NB4 (cell line): Measurements from ENCODE around the gene DGKA.

ENCODE experiments used
- POLR2A ChIP-seq: IDR thresholded peaks from 2 replicates; pipeline ENCODE4 v1.6.1; 2011; ENCODE audit warnings: mild to moderate bottlenecking; ENCODE audit not compliant: insufficient read length; ENCODE audit errors: extremely low read depth
- TF ChIP-seq, protein P1 (sequence below): IDR thresholded peaks from one replicate; pipeline ENCODE4 v1.5.1; 2012; ENCODE audit warnings: low read depth, low read length
- TF ChIP-seq, protein P2 (sequence below): IDR thresholded peaks from 2 replicates; pipeline ENCODE4 v1.6.1; 2011; ENCODE audit warnings: low read depth, low read length

DNA sequence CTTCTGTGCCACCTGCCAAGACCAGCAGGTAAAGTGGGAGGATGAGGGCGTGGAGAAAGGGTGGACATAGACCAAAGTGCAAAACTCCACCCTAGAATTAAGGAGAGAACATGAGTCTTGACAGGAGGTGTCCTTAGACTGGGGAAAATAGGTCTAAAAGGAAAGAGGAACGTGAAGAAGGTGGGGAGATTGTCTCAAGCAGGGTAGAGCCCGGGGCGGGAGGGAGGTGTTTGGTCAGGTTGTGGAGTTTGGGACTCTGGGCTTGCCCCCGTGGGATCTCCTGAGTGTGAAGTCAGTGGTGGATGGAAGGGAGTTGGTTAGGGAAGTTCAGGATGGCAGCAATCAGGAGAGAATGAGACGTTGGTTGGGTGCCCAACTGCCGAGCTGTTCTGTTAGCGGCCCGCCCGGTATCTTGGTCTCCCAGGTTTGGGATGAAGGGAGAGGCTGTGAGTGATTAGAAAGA is 386 bp downstream of the DGKA start:
- TF ChIP-seq, protein P1, sequence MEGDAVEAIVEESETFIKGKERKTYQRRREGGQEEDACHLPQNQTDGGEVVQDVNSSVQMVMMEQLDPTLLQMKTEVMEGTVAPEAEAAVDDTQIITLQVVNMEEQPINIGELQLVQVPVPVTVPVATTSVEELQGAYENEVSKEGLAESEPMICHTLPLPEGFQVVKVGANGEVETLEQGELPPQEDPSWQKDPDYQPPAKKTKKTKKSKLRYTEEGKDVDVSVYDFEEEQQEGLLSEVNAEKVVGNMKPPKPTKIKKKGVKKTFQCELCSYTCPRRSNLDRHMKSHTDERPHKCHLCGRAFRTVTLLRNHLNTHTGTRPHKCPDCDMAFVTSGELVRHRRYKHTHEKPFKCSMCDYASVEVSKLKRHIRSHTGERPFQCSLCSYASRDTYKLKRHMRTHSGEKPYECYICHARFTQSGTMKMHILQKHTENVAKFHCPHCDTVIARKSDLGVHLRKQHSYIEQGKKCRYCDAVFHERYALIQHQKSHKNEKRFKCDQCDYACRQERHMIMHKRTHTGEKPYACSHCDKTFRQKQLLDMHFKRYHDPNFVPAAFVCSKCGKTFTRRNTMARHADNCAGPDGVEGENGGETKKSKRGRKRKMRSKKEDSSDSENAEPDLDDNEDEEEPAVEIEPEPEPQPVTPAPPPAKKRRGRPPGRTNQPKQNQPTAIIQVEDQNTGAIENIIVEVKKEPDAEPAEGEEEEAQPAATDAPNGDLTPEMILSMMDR, result no peak
- no peak for TF ChIP-seq POLR2A
- TF ChIP-seq, protein P2, sequence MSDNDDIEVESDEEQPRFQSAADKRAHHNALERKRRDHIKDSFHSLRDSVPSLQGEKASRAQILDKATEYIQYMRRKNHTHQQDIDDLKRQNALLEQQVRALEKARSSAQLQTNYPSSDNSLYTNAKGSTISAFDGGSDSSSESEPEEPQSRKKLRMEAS, result no peak
